Gastroesophageal sphincter (tissue), 3 donors: ENCODE data around the gene PARD3.

Experiments used
- POLR2A ChIP-seq, 2 donors: fragments of 450-650 bp; IDR thresholded peaks; one replicate each; pipeline ENCODE4 v1.6.1; 2017; ENCODE audit warnings: antibody characterized with exemption in 2 of 2, mild to moderate bottlenecking in 2 of 2, moderate library complexity in 1 of 2
- TF ChIP-seq, protein P1 (sequence below), 4 experiments: fragments of 200-600 bp in 2 of 4; fragments of 450-650 bp in 2 of 4; sonication (generic) in 1 of 4; IDR thresholded peaks; one replicate each; pipeline ENCODE4 v1.5.1; 2017 to 2019; ENCODE audit warnings: antibody characterized with exemption in 4 of 4, mild to moderate bottlenecking in 2 of 4, moderate library complexity in 2 of 4

GRCh38 chr10:34364253-34365037 lies 450.7 kb downstream of the PARD3 start:
- TF ChIP-seq, protein P1, sequence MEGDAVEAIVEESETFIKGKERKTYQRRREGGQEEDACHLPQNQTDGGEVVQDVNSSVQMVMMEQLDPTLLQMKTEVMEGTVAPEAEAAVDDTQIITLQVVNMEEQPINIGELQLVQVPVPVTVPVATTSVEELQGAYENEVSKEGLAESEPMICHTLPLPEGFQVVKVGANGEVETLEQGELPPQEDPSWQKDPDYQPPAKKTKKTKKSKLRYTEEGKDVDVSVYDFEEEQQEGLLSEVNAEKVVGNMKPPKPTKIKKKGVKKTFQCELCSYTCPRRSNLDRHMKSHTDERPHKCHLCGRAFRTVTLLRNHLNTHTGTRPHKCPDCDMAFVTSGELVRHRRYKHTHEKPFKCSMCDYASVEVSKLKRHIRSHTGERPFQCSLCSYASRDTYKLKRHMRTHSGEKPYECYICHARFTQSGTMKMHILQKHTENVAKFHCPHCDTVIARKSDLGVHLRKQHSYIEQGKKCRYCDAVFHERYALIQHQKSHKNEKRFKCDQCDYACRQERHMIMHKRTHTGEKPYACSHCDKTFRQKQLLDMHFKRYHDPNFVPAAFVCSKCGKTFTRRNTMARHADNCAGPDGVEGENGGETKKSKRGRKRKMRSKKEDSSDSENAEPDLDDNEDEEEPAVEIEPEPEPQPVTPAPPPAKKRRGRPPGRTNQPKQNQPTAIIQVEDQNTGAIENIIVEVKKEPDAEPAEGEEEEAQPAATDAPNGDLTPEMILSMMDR (IDR thresholded peaks at IDR 0.05) = no peak
- TF ChIP-seq POLR2A (IDR thresholded peaks at IDR 0.05) = no peak
